Kidney (tissue), 14 donors: ENCODE data around the gene CCPG1. TPM values are rescaled to one million over a fixed set of nuclear protein-coding genes. Genes with fewer than 3 reads are reported as not detected.

Experiments
- DNase-seq, 5 donors: peaks; one replicate each; pipeline ENCODE4 v3.0.0-alpha.2; 2013 to 2020
- FAIRE-seq: peaks from 2 replicates; lab custom pipeline; 2012; peaks lifted over from hg19 to GRCh38; lab: Jason Lieb, UNC
- H3K27ac ChIP-seq, 2 donors: one replicate each; pipeline ENCODE4 v1.7.0; 2013; ENCODE audit warnings: low read depth in 2 of 2, low read length in 2 of 2, inconsistent platforms in 1 of 2
- H3K27me3 ChIP-seq: one replicate; pipeline ENCODE4 v1.7.1; 2013; ENCODE audit warnings: low read length, inconsistent platforms; ENCODE audit not compliant: control insufficient read depth, insufficient read depth
- H3K36me3 ChIP-seq, 3 donors: one replicate each; pipeline versions ENCODE4 v1.7.0 to v1.7.1; 2013; ENCODE audit warnings: low read length in 3 of 3, control low read depth in 1 of 3, inconsistent platforms in 1 of 3; ENCODE audit not compliant: insufficient read depth in 3 of 3, control insufficient read depth in 2 of 3
- H3K4me1 ChIP-seq, 3 donors: one replicate each; pipeline versions ENCODE4 v1.7.0 to v1.7.1; 2013; ENCODE audit warnings: low read length in 3 of 3, inconsistent platforms in 1 of 3, low read depth in 1 of 3; ENCODE audit not compliant: control insufficient read depth in 2 of 3, insufficient read depth in 2 of 3
- H3K4me3 ChIP-seq, 3 donors: one replicate each; pipeline versions ENCODE4 v1.7.0 to v1.8.1; 2013; ENCODE audit warnings: low read length in 3 of 3, control low read depth in 1 of 3, inconsistent platforms in 1 of 3
- H3K9ac ChIP-seq, 3 donors: one replicate each; pipeline versions ENCODE4 v1.7.0 to v1.7.1; 2013; ENCODE audit warnings: low read length in 3 of 3, control low read depth in 1 of 3, inconsistent platforms in 1 of 3
- H3K9me3 ChIP-seq, 3 donors: one replicate each; pipeline versions ENCODE4 v1.7.0 to v1.7.1; 2013; ENCODE audit warnings: low read length in 3 of 3, control low read depth in 1 of 3, inconsistent platforms in 1 of 3; ENCODE audit not compliant: control insufficient read depth in 2 of 3, insufficient read depth in 1 of 3
- intact Hi-C: fragments of 100-400 bp; cut with DNase I; formaldehyde crosslinking; loops from one replicate; pipeline ENCODE4 v1.11.1; 2022
- polyA plus RNA-seq: library from polyadenylated mRNA; stranded (reverse); fragments of 350-450 nt; fragmentation: Illumina TruSeq; extraction: RNeasy Lipid Tissue Mini Kit (QIAGEN cat#74804); gene quantifications from one replicate; pipeline ENCODE4 v1.2.3, GENCODE V29; 2014; ENCODE audit warnings: low read depth, low replicate concordance; ENCODE audit not compliant: insufficient read depth
- total RNA-seq: library from RNA; stranded (reverse); fragmentation: NEBNext Ultra II Directional; extraction: Animal tissue kit (Norgen Biotek cat#: 25700); gene quantifications from one replicate; pipeline ENCODE4 v1.2.1, GENCODE V29; 2021
- TF ChIP-seq, protein P1 (sequence below): IDR thresholded peaks from 3 replicates; pipeline ENCODE4 v1.5.1; 2012; ENCODE audit warnings: mild to moderate bottlenecking, moderate library complexity, borderline replicate concordance; ENCODE audit not compliant: insufficient read depth; ENCODE audit errors: extremely low read depth
- donor health status: control.
- donor health status: control.
- donor health status: control.
- donor health status: control.
- donor health status: control.
- donor health status: DM: yes; HTN: yes; CAD: no.
- donor health status: Normal renal cell carcinoma (clear cell type).

CCPG1 gene
- total and polyA plus RNA-seq, 2 donors from 2014 or later = 44.4 to 93.8 TPM

DNA sequence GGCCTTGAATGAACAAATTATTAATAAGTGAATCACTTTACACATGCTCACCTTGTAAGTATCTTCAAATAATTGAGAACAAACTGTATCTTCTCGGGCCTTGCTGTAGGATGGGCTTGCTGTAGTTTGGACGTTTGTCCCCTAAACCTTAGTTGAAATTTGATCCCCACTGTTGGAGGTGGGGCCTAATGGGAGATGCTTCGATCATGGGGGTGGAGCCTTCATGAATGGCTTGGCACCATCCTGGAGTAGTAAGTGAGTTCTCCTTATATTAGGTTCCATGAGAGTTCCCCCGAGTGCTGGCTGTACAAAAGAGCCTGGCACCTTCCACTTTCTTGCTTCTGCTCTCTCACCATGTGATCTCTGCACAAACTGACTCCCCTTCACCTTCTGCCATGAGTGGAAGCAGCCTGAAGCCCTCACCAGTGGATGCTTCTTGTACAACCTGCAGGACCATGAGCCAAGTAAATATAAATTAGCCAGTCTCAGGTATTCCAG is 59.8 kb downstream of the CCPG1 start:
- DNase-seq (no peak), FAIRE-seq (no peak)
- Histone ChIP-seq H3K9ac (no peak overlapping the region), H3K4me3 (no peak overlapping the region), H3K9me3 (no peaks in the 10 kb centered on the region), H3K36me3 (peaks cover 0 to 4% (median 0%) of the 10 kb centered on the region in 3 donors), H3K27ac (no peak overlapping the region), H3K4me1 (peaks cover 0 to 6% (median 3%) of the 10 kb centered on the region in 3 donors), H3K27me3 (no peaks in the 10 kb centered on the region)
- intact Hi-C loops = no loop called here
- TF ChIP-seq, protein P1, sequence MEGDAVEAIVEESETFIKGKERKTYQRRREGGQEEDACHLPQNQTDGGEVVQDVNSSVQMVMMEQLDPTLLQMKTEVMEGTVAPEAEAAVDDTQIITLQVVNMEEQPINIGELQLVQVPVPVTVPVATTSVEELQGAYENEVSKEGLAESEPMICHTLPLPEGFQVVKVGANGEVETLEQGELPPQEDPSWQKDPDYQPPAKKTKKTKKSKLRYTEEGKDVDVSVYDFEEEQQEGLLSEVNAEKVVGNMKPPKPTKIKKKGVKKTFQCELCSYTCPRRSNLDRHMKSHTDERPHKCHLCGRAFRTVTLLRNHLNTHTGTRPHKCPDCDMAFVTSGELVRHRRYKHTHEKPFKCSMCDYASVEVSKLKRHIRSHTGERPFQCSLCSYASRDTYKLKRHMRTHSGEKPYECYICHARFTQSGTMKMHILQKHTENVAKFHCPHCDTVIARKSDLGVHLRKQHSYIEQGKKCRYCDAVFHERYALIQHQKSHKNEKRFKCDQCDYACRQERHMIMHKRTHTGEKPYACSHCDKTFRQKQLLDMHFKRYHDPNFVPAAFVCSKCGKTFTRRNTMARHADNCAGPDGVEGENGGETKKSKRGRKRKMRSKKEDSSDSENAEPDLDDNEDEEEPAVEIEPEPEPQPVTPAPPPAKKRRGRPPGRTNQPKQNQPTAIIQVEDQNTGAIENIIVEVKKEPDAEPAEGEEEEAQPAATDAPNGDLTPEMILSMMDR = no peak

DNA sequence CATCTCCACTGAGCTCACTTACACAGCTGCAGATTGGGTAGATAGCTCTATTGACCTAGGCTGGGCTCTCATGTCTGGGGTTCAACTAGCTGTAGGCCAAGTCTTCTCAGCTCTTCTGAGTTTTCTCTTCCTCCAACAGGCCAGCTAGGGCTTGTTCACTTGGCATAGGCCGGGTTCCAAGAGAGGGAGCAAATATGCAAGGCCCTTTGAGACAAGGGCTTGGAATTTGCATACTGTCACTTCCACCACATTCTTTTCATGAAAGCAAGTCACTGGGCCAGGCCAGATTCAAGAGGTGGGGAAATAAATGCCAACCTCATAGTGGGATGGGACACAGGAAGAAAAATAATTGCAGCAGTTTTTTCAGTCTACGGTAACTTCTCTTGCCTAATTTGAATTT is 64.0 kb downstream of the CCPG1 start:
- H3K27ac ChIP-seq = no peak overlapping the region
- FAIRE-seq (no peak), DNase-seq (peak in 1 of 5 donors; percentile 30)
- H3K9me3 ChIP-seq = no peaks in the 10 kb centered on the region
- peaks cover 0 to 10% (median 3%) of the 10 kb centered on the region in 3 donors for H3K4me1 ChIP-seq
- peaks cover 0 to 8% (median 0%) of the 10 kb centered on the region in 3 donors for H3K36me3 ChIP-seq
- H3K4me3 ChIP-seq = no peak overlapping the region
- TF ChIP-seq, protein P1 = no peak
- no peak overlapping the region for H3K9ac ChIP-seq
- intact Hi-C loops = no loop called here
- H3K27me3 ChIP-seq = no peaks in the 10 kb centered on the region

DNA sequence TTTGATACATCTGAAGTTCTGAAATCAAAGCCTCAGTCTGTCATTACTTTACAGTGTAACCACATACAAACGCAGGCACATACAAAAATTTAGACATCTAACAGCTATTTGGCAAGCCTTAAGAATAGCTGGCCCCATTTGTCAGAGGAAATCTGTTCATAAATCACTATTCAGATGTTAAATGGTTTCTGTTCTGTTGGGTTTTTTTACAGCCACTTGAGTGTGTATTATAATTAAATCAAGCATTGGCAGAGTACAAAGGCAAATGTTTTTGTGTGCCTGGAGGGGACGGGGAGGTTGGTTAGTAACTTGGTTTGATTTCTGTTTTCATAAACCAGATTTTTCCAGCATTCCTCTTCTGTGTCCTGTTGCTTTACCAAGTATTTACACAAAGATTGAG is 65.0 kb downstream of the CCPG1 start:
- TF ChIP-seq, protein P1 = no peak
- intact Hi-C loops = no loop called here
- no peak overlapping the region for H3K9ac ChIP-seq
- H3K36me3 ChIP-seq = peaks cover 0 to 11% (median 2%) of the 10 kb centered on the region in 3 donors
- H3K27ac ChIP-seq = no peak overlapping the region
- H3K9me3 ChIP-seq = no peaks in the 10 kb centered on the region
- H3K4me3 ChIP-seq = peak overlapping the region in 1 of 3 donors; percentile 9
- DNase-seq (peak in 2 of 5 donors; percentile 35 to 51), FAIRE-seq (peak; percentile 11)
- H3K27me3 ChIP-seq = no peaks in the 10 kb centered on the region
- H3K4me1 ChIP-seq = peaks cover 0 to 10% (median 3%) of the 10 kb centered on the region in 3 donors

DNA sequence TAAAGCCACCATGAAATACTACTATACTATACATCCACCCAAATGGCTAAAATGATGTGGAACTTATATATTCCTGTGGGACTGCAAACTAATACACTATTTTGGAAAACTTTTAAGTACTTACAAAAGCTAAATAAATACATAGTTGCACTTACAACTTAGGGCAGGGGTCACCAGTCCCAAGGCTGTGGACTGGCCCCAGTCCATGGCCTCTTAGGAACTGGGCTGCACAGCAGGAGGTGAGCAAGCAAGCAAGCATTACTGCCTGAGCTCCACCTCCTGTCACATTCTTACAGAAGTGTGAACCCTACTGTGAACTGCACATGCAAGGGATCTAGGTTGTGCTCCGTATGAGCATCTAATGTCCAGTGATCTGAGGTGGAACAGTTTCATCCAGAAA is 71.0 kb downstream of the CCPG1 start:
- no peaks in the 10 kb centered on the region for H3K9me3 ChIP-seq
- H3K27me3 ChIP-seq = no peaks in the 10 kb centered on the region
- H3K9ac ChIP-seq = no peak overlapping the region
- no peak for DNase-seq
- H3K4me1 ChIP-seq = no peaks in the 10 kb centered on the region
- intact Hi-C loops = no loop called here
- no peak overlapping the region for H3K4me3 ChIP-seq
- no peak overlapping the region for H3K27ac ChIP-seq
- FAIRE-seq = no peak
- peaks cover 0 to 12% (median 7%) of the 10 kb centered on the region in 3 donors for H3K36me3 ChIP-seq
- TF ChIP-seq, protein P1 = no peak
